GM21723 (cell line): ENCODE data around the gene KIF1A.
"Not testable (repeated sequence)": the region's sequence is repeated elsewhere in the genome, so short reads cannot be mapped to it uniquely, and the experiment has no call there.

Source experiments
- ATAC-seq: cut with Tn5 transposase; IDR thresholded peaks from one replicate; pipeline ENCODE4 v1.9.1; 2021; ENCODE audit warnings: mild to moderate bottlenecking, moderate library complexity; ENCODE audit not compliant: unreplicated experiment

The KIF1A gene

GRCh38 chr2:240711296-240711695 lies 108.7 kb downstream of the KIF1A start:
- no peak for ATAC-seq

GRCh38 chr2:240708457-240708856 lies 111.6 kb downstream of the KIF1A start:
- ATAC-seq: no peak

- no peak for ATAC-seq
Observed at GRCh38 chr2:240707821-240708220, 112.2 kb downstream of the KIF1A start.

GRCh38 chr2:240707043-240707756 lies 112.8 kb downstream of the KIF1A start:
- no peak for ATAC-seq

- ATAC-seq: no peak
Observed at GRCh38 chr2:240705204-240705791, 114.7 kb downstream of the KIF1A start.

- ATAC-seq: no peak
Observed at GRCh38 chr2:240704651-240705050, 115.4 kb downstream of the KIF1A start.

- ATAC-seq: no peak
Observed at GRCh38 chr2:240703417-240704341, 116.3 kb downstream of the KIF1A start.

- ATAC-seq: no peak
Observed at GRCh38 chr2:240702640-240703011, 117.4 kb downstream of the KIF1A start.

- ATAC-seq: no peak
Observed at GRCh38 chr2:240701736-240702639, 118.0 kb downstream of the KIF1A start.

GRCh38 chr2:240701091-240701735 lies 118.8 kb downstream of the KIF1A start:
- no peak for ATAC-seq

- not testable (repeated sequence) for ATAC-seq
Observed at GRCh38 chr2:240700616-240701015, 119.4 kb downstream of the KIF1A start.

GRCh38 chr2:240699835-240700234 lies 120.2 kb downstream of the KIF1A start:
- not testable (repeated sequence) for ATAC-seq

GRCh38 chr2:240698852-240699561 lies 121.0 kb downstream of the KIF1A start:
- not testable (repeated sequence) for ATAC-seq

- ATAC-seq: not testable (repeated sequence)
Observed at GRCh38 chr2:240696469-240696868, 123.5 kb downstream of the KIF1A start.

- ATAC-seq: not testable (repeated sequence)
Observed at GRCh38 chr2:240695593-240695992, 124.4 kb downstream of the KIF1A start.

- not testable (repeated sequence) for ATAC-seq
Observed at GRCh38 chr2:240694304-240694703, 125.7 kb downstream of the KIF1A start.

GRCh38 chr2:240692583-240693561 lies 127.1 kb downstream of the KIF1A start:
- ATAC-seq: not testable (repeated sequence)
